Stimulated activated CD8-positive, alpha-beta memory T cell treated with anti-CD3 and anti-CD28 coated beads, Interleukin-12 subunit alpha, Interleukin-12 subunit beta, amount 100 ng/mL, for 24 hours (primary cell): ENCODE data around the gene EXTL1.

Experiments used
- DNase-seq: peaks from one replicate; pipeline ENCODE4 v3.0.0-alpha.2; 2020; ENCODE audit errors: extremely low read depth

The EXTL1 gene

GRCh38 chr1:26069941-26070295 is 48.3 kb downstream of the EXTL1 start:
- DNase-seq = no peak

GRCh38 chr1:26070296-26070962 is 48.9 kb downstream of the EXTL1 start:
- no peak for DNase-seq

- no peak for DNase-seq
These were observed 49.4 kb downstream of the EXTL1 start for GRCh38 chr1:26070963-26071342.

GRCh38 chr1:26072305-26072704 is 50.7 kb downstream of the EXTL1 start:
- no peak for DNase-seq

- no peak for DNase-seq
These were observed 54.0 kb downstream of the EXTL1 start for GRCh38 chr1:26075421-26076144.

GRCh38 chr1:26077524-26077923 is 55.9 kb downstream of the EXTL1 start:
- DNase-seq = no peak

- no peak for DNase-seq
These were observed 57.0 kb downstream of the EXTL1 start for GRCh38 chr1:26078286-26079177.

- DNase-seq = no peak
These were observed 57.6 kb downstream of the EXTL1 start for GRCh38 chr1:26079178-26079563.

GRCh38 chr1:26079960-26080814 is 58.6 kb downstream of the EXTL1 start:
- no peak for DNase-seq

GRCh38 chr1:26081267-26082019 is 59.9 kb downstream of the EXTL1 start:
- no peak for DNase-seq

GRCh38 chr1:26082020-26082350 is 60.4 kb downstream of the EXTL1 start:
- DNase-seq = no peak

GRCh38 chr1:26083208-26083607 is 61.6 kb downstream of the EXTL1 start:
- no peak for DNase-seq

- no peak for DNase-seq
These were observed 62.6 kb downstream of the EXTL1 start for GRCh38 chr1:26084091-26084561.

- no peak for DNase-seq
These were observed 63.3 kb downstream of the EXTL1 start for GRCh38 chr1:26084844-26085243.
